IPS DF 6.9 (cell line): ENCODE data around the gene FLCN.

Source experiments
- DNase-seq: peaks from one replicate; pipeline ENCODE4 v3.0.0-alpha.2; 2013; ENCODE audit warnings: low read depth, low spot score
- H3K27ac ChIP-seq: one replicate; pipeline ENCODE4 v1.5.1; 2013; ENCODE audit warnings: low read length, control low read depth
- H3K27me3 ChIP-seq: 2 replicates; pipeline ENCODE4 v1.6.1; 2013; ENCODE audit warnings: mild to moderate bottlenecking, low read length; ENCODE audit not compliant: control insufficient read depth, insufficient read depth
- H3K36me3 ChIP-seq: 2 replicates; pipeline ENCODE4 v1.6.1; 2013; ENCODE audit warnings: low read length; ENCODE audit not compliant: control insufficient read depth, insufficient read depth
- H3K4me1 ChIP-seq: 2 replicates; pipeline ENCODE4 v1.6.1; 2013; ENCODE audit warnings: low read length; ENCODE audit not compliant: control insufficient read depth, insufficient read depth
- H3K4me3 ChIP-seq: 2 replicates; pipeline ENCODE4 v1.5.1; 2013; ENCODE audit warnings: mild to moderate bottlenecking, low read length
- H3K9me3 ChIP-seq: 2 replicates; pipeline ENCODE4 v1.6.1; 2013; ENCODE audit warnings: low read length, inconsistent platforms; ENCODE audit not compliant: control insufficient read depth, insufficient read depth
- WGBS: extraction: QIAGEN DNeasy Blood & Tissue Kit; methylation state at CpG from one replicate; pipeline ENCODE4 v1.1.7; 2013; ENCODE audit warnings: mixed read lengths, missing lambda C conversion rate; ENCODE audit not compliant: insufficient read length, insufficient coverage; 5-methylcytosine and 5-hydroxymethylcytosine counted together

The FLCN gene

GRCh38 chr17:17236295-17237025 lies 508 bp downstream of the FLCN start:
- DNase-seq: no peak
- Histone ChIP-seq H3K4me3 (peak overlapping the region; percentile 92), H3K27ac (no peak overlapping the region), H3K4me1 (0 out of 2 replicates have a peak, but pooled peaks cover 2% of the 10 kb centered on the region), H3K27me3 (no peaks in the 10 kb centered on the region), H3K9me3 (no peaks in the 10 kb centered on the region), H3K36me3 (peaks cover 4% of the 10 kb centered on the region; the same call in 1 of the 2 replicates)
- no CpG with 5 or more reads among the region's 31 CpGs for WGBS

GRCh38 chr17:17235212-17236174 lies 1.5 kb downstream of the FLCN start:
- Histone ChIP-seq H3K27me3 (no peaks in the 10 kb centered on the region), H3K4me3 (no peak overlapping the region), H3K4me1 (0 out of 2 replicates have a peak, but pooled peaks cover 2% of the 10 kb centered on the region), H3K9me3 (no peaks in the 10 kb centered on the region), H3K27ac (no peak overlapping the region), H3K36me3 (peaks cover 4% of the 10 kb centered on the region; the same call in 1 of the 2 replicates)
- no peak for DNase-seq
- no CpG with 5 or more reads among the region's 19 CpGs for WGBS

GRCh38 chr17:17232303-17232621 lies 4.7 kb downstream of the FLCN start:
- Histone ChIP-seq H3K36me3 (peaks cover 11% of the 10 kb centered on the region; the same call in 1 of the 2 replicates), H3K4me3 (no peak overlapping the region), H3K9me3 (no peaks in the 10 kb centered on the region), H3K4me1 (0 out of 2 replicates have a peak, but pooled peaks cover 2% of the 10 kb centered on the region), H3K27ac (no peak overlapping the region), H3K27me3 (no peaks in the 10 kb centered on the region)
- no peak for DNase-seq
- no CpG with 5 or more reads among the region's 11 CpGs for WGBS

- no peaks in the 10 kb centered on the region for H3K9me3 ChIP-seq
- DNase-seq: no peak
- no CpG with 5 or more reads among the region's 16 CpGs for WGBS
- H3K27ac ChIP-seq: no peak overlapping the region
- 0 out of 2 replicates have a peak, but pooled peaks cover 2% of the 10 kb centered on the region for H3K4me1 ChIP-seq
- H3K36me3 ChIP-seq: peaks cover 13% of the 10 kb centered on the region; the same call in 1 of the 2 replicates
- no peak overlapping the region for H3K4me3 ChIP-seq
- no peaks in the 10 kb centered on the region for H3K27me3 ChIP-seq
These were observed 5.2 kb downstream of the FLCN start for GRCh38 chr17:17231621-17232302.

GRCh38 chr17:17229416-17230384 lies 7.3 kb downstream of the FLCN start:
- no CpG with 5 or more reads among the region's 26 CpGs for WGBS
- Histone ChIP-seq H3K36me3 (peaks cover 26% of the 10 kb centered on the region), H3K27me3 (no peaks in the 10 kb centered on the region), H3K4me3 (no peak overlapping the region), H3K9me3 (no peaks in the 10 kb centered on the region), H3K4me1 (no peaks in the 10 kb centered on the region), H3K27ac (no peak overlapping the region)
- DNase-seq: no peak

GRCh38 chr17:17228521-17229279 lies 8.3 kb downstream of the FLCN start:
- Histone ChIP-seq H3K27ac (no peak overlapping the region), H3K4me3 (no peak overlapping the region), H3K27me3 (no peaks in the 10 kb centered on the region), H3K9me3 (no peaks in the 10 kb centered on the region), H3K36me3 (peaks cover 30% of the 10 kb centered on the region), H3K4me1 (no peaks in the 10 kb centered on the region)
- DNase-seq: no peak
- WGBS: no CpG with 5 or more reads among the region's 17 CpGs

- Histone ChIP-seq H3K36me3 (peaks cover 35% of the 10 kb centered on the region), H3K9me3 (no peaks in the 10 kb centered on the region), H3K4me3 (no peak overlapping the region), H3K27me3 (no peaks in the 10 kb centered on the region), H3K27ac (no peak overlapping the region), H3K4me1 (no peaks in the 10 kb centered on the region)
- DNase-seq: no peak
- WGBS: no CpG with 5 or more reads among the region's 25 CpGs
These were observed 9.1 kb downstream of the FLCN start for GRCh38 chr17:17227608-17228520.

- WGBS: no CpG with 5 or more reads among the region's 16 CpGs
- peaks cover 38% of the 10 kb centered on the region for H3K36me3 ChIP-seq
- no peak for DNase-seq
These were observed 10.3 kb downstream of the FLCN start for GRCh38 chr17:17226451-17227265.

More at GRCh38 chr17:17226451-17227265, 10.3 kb downstream of the FLCN start:
- Histone ChIP-seq H3K27ac (no peak overlapping the region), H3K4me1 (no peaks in the 10 kb centered on the region), H3K27me3 (no peaks in the 10 kb centered on the region), H3K9me3 (no peaks in the 10 kb centered on the region), H3K4me3 (no peak overlapping the region)
